GM21423 (cell line): ENCODE results near the gene GRAMD1B.
"Not testable (repeated sequence)": the region's sequence is repeated elsewhere in the genome, so short reads cannot be mapped to it uniquely, and the experiment has no call there.

Experiments used
- ATAC-seq: cut with Tn5 transposase; IDR thresholded peaks from one replicate; pipeline ENCODE4 v1.9.1; 2021; ENCODE audit warnings: mild to moderate bottlenecking, moderate library complexity; ENCODE audit not compliant: unreplicated experiment

The GRAMD1B gene

DNA sequence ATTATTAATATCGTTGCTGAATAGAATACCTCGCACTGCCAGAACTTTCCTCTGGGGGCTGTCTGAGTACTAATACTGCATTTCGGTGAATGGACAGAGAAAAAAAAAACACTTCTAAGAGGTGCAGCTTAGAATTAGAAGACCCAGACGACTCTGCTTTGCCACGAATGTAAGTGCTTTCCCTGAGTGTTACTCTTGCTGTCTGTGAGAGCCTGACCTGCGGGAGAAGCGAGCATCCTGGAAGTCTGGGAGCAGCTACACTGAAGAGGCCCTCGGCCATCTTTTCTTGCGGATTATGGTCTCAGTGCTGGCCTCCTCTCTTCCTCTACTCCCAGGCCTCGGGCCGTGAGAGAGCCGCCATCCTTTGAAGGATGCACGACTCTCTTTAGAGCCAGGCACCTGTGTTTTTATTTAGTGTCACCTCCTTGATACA is 129.5 kb downstream of the GRAMD1B start:
- ATAC-seq = no peak

DNA sequence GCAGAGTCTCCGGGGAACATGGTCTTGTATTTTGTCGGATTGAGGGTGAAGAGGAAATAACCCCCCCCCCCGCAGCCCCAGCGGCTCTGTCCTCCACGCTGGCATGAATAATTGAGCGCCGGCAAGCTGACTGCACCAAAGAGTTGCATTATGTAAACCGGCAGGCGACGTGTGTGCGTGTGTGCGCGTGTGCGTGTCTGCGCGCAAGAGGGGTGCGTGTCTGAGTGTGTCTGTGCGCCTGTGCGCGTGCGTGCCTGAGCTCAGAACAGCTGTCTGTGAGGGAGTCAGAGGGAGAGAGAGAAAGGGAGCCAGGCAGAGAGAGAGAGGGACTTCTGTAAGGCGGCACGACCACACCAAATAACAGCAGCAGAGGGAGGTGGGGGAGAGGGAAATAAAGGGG is 129.9 kb downstream of the GRAMD1B start:
- ATAC-seq = no peak

DNA sequence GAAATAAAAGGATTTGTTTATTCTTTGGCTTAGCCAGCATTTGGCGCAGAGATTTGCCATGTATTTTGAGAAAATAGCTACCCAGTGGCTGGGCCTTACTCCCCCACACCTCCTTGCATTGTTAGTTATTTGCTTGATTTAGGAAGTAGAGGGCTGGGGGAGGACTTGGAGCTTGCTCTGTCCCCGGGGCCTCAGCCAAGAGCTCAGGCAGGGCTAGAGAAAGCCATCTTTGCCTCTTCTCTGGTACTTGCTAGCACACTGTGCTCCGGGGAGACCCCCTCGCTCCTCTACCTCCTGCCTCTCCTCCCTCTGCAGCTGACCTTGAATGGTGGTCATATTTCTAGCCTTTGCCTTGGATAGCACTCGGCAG is 131.3 kb downstream of the GRAMD1B start:
- ATAC-seq = no peak

DNA sequence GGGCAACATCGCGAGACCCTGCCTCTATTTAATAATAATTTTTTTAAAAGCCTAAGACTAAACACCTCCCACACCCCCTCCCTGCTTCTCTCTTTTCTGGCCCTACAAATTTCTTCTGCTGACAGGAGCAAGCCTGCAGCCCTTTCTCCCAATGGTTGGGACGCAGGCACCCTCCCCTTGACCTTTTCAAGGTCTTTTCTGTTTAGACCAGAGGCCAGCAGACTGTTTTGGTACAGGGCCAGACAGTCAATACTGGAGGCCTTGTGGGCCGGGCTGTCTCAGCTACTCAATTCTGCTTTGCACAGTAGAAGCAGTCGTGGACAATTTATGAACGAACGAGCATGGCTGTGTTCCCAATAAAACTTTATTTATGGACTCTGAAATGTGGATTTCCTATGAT is 132.1 kb downstream of the GRAMD1B start:
- ATAC-seq = no peak

DNA sequence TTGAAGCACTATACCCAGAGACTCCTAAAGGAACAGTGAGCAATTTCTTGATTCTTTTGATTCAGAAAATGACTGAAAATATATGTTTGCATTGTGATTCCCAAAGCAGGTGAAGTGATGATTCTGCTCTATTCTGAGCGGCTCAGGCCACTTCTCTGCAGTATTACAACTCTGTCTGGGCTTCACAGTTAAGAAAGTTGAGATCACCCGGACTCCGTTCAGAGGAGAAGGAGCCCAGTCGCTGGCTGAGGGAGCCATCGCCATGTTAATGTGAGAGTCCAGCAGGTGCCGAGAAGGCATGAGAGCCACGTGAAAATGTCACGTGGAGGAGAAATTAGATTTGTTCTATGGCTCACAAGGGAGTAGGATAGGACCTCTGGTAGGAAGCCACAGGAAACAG is 132.8 kb downstream of the GRAMD1B start:
- ATAC-seq = no peak

DNA sequence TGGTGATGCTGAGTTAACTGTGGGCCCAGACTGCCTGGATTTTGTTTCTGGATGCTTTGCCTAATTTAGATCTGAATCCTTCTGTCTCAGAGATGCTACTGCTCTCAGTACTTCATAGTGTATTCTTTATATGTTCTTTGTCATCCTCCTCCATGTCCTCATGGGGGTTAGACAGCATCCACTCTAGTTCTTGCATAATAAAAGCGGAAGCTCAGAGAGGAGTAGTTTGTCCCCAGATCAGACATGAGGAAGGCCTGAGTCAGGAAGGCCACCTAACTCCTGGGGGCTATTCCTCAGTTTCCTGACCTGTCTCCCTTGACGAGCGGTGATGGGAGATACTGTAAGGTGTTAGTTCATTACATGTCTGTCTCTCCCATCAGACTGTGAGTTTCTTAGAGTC is 134.2 kb downstream of the GRAMD1B start:
- no peak for ATAC-seq

DNA sequence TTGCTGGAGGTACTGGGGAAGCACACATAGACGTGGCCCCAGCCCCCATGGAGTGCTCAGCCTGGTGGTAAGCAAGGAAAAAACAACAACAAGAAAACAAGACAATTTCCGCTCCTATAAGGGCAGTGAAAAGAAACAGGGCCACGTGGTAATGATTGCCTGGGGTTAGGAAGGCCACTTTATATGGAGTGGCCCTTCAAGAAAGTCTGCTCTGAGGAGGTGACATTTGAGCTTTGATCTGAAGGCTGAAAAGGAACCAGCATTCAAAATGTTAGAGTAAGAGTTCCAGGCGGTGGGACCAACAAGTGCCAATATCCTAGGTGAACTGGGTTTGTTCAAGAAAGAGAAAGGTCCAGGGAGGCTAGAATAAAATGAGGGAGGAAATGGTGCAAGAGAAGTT is 136.8 kb downstream of the GRAMD1B start:
- no peak for ATAC-seq

DNA sequence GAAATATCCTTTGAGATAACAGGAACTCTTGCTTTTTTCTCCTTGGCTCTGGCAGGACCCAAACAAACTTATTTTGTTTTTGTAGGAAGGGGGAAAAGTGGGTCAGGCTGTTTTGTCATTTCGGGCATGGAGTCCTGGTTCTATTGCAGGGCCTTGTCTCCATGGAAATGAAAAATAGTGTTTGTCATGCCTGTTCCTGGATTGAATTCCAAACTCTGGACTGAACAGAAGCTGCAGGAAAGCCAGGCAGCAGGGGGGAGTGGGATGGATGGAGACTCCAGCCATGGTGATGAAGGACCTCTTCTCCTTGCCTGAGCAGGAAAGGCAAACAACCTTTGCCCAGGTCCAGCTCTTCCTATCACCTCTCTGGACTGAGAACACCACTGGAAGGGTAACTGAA is 137.4 kb downstream of the GRAMD1B start:
- ATAC-seq = no peak

DNA sequence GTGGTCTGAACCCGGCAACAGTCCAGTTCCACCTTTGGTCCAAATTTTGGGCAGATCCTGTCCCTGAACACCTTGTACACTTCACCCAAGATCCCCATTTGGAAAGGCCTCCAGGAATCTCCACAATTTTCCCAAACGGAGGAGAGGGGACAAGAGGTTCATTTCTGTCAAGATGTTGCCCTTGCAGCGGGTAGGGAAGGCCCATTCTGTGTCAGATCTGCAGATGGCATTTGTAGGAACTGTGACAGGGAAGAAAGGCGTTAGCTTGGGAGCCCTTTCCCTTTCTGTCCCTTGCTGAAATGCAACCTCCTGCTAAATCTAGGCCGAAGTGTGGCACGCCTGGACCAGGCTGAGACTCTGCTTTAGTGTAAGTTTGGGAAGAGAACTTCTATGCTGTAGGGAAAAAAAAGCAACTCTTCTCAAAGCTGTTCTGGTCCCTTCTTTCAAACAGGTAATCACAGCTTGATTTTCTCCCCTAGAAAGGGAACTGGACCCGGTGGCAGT is 138.3 kb downstream of the GRAMD1B start:
- ATAC-seq = no peak

DNA sequence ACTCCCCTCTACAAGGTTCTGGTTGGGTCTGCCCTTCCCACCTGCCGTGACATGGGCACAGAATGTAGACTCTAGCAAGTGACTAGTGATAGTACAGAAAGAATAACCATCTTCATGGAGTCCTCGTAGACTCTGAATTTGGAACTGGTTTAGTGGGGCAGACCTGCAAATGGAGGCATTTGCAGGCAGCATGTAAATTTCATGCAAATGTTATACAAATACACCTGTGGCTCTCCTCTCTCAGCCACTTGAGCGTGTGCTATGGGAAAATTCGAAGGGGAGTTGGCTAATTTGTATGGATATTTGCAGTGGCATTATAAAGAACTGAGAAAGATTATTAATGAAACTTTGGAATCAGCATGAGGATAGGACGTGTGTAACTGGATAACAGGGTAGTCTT is 139.3 kb downstream of the GRAMD1B start:
- ATAC-seq = no peak

DNA sequence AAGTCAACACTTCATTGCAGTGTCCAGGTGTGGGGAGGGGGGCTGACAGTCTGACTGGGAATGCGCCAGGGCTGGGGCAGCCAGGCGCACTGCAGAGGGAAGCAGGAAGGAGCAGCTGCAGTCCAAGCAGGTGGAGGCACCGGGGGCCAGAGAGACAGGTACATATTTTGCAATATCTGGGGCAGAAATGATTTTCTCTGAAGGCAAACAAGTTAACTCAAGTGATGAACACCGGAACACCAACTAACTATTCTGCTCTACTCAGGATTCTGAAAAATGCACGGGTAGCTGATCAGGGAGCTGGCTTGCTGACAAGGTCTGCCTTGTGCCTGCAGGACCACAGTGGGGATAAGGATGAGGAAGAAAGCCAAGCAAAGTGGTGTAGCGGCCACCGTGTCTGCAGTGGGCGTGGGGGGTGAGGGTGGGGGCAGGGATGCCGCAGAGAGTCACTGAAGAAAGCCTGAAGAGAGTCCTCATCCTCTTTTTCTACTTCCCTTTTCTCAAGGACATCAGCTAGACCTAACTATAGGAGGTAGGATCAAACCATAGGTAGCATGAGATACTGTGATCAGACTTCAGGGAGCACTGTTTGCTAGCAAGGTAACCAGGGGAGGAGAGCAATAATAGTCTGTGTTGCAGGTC is 141.0 kb downstream of the GRAMD1B start:
- ATAC-seq = no peak

DNA sequence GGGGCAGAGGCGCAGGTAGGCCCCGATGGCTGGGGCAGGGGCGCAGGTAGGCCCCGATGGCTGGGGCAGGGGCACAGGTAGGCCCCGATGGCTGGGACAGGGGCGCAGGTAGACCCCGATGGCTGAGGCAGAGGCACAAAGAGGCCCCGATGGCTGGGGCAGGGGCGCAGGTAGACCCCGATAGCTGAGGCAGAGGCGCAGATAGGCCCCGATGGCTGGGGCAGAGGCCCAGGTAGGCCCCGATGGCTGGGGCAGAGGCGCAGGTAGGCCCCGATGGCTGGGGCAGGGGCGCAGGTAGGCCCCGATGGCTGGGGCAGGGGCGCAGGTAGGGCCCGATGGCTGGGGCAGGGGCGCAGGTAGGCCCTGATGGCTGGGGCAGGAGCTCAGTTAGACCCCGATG is 142.7 kb downstream of the GRAMD1B start:
- not testable (repeated sequence) for ATAC-seq

DNA sequence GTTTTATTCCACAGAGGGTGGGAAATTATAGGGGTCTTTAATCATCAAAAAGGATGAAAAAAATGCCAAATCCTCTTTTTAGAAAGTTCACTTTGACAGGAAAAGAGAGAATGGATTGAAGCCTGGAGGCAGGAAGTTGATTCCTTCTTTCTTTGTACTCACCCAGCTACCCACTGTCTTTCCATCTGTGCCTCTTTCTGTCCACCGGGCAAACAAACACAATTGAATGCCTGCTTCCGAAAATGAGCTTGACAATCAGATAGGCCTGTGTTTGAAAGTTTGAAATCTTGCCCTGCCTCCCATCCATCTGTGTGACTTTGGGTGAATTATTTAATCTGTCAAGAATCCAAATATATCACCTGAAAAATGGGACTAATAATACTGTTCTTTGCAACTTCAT is 143.2 kb downstream of the GRAMD1B start:
- no peak for ATAC-seq

DNA sequence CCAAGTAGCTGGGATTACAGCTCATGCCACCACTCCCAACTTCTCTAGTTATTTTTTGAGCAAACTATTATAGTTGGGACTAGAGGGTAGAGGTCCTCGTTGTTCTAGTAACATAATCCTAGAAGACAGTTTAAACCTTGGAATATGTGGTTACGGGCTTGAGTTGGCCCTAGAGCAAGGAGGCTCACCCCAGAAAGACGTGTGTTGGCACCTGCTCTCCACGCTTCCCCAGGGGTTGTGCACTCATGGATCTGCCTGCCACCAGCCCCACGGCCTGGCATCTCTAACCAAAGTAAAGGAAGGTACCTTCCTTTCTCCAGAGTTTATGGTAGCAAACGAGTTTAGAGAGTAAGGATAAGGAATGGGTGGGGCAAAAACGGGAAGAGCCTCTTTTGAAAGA is 145.4 kb downstream of the GRAMD1B start:
- ATAC-seq = no peak

DNA sequence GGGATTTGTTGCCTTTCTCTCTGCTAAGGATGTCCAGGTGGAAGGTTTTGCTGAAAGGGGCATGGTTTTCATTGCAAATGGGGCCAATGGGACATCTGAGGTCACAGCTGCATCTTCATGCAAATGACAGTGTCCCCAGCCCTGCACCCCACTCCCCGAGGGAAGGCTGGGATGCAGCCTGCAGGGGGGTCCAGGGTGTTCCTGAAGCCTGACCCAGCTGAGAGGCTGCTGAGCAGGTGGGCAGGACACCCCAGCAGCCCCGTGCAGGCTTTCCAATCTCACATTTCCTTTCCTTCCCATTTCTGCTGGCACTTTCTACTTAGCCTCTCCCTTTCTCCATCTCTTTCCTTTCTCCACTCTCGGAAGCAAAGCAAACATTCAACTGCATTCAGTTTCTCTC is 146.0 kb downstream of the GRAMD1B start:
- no peak for ATAC-seq

DNA sequence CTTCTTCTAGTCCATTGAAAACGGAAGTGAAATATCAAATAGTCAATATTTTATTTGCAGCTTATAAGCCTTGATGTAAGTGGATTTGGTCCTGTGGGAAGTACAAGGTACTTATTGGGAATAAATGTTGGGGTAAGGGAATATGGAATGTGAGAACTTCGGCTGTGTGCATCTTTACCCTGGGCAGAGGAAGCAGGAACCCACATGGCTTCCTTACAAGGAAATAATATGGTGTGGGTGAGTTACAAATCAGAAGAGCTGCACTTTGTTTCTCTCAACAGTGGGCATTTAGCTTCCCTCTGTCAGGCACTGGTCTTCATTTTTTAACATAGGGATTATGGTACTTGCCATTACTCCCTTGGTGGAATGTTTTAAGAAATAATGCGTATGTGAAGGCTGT is 146.4 kb downstream of the GRAMD1B start:
- no peak for ATAC-seq

DNA sequence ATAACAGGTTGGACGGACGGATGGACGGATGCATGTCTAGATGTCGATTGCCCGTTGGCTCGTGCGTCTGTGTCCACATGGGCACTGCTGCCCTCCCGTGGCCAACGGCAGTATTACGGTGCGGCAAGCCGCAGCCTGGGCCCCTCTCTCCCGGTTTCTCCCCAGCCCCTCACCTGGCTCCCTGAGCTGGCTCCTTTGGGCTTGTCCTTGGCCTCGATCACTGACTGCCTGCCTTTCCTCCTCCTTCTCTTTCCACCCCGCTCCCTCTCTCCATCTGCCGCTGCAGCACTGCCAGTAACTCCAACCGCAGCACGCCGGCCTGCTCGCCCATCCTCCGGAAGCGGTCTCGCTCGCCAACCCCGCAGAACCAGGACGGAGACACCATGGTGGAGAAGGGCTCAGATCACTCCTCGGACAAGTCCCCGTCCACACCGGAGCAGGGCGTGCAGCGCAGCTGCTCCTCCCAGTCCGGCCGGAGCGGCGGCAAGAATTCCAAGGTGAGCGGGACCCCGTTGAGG is 147.1 kb downstream of the GRAMD1B start:
- ATAC-seq = peak; percentile 43

DNA sequence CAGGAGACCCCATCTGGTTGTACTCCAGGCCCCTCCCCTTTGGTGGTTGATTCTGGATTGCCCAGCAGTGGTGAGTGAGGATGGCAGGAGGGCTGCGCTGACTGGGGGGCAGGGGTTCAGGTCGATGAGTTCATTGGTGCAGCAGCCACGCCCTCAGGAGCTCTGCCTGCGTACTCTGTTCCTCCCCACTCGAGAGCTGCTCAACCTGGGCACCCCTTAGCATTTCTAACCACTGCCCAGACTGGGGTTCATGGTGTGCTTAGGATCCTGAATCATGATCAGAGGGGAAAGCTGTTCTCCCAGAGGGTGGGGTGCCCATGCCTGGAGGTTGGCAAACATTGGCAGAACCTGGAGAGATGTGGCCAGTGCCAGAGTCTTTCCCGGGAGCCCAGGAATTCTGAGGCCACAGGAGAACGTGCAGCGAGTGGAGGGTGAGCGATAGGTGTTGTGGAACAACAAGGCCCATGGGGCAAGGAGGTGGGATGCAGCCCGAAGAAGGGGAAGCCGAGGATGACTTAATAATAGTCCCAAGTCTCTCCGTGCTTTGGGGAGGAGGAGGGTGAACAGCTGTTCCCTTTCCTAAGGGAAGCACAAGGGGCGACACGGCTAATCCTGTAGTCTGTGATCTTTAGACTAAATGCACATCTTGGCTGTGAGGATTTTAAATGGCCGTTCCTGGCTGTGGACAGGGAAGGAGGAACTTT is 148.9 kb downstream of the GRAMD1B start:
- no peak for ATAC-seq

DNA sequence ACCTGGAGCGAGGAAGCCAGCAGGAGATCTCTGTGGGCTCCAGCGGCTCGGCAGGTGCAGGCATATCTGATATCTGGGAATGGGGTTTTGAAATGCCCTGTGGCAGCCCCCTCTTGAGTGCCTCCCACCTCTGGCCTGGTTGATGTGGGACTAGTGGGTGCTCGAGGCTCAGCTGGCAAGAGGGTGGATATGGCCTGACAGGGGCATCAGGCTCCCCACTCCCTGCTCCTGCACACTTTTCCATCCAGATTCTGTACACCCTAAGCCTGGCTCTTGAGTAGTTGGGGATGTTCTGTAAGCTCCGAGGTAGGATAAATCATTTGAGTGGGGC is 149.4 kb downstream of the GRAMD1B start:
- no peak for ATAC-seq

DNA sequence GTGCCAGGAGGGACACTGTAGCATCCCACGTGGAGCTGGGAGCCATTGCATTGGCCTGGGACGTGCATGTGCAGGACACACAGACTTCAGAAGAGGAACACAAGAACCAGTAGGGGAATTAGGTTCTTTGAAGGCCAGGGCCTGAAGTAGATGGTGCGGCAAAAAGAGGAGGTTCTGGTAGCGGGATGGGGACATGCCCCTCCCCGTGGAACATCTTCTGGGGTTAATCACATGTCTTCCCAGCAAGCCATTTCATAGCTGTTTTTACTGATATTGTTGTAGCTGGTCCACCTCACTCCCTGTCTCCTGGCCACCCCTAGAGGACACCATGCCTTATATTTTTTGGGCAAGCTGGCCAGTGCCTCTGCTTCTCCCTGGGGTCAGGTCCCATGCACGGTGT is 150.1 kb downstream of the GRAMD1B start:
- ATAC-seq = no peak

DNA sequence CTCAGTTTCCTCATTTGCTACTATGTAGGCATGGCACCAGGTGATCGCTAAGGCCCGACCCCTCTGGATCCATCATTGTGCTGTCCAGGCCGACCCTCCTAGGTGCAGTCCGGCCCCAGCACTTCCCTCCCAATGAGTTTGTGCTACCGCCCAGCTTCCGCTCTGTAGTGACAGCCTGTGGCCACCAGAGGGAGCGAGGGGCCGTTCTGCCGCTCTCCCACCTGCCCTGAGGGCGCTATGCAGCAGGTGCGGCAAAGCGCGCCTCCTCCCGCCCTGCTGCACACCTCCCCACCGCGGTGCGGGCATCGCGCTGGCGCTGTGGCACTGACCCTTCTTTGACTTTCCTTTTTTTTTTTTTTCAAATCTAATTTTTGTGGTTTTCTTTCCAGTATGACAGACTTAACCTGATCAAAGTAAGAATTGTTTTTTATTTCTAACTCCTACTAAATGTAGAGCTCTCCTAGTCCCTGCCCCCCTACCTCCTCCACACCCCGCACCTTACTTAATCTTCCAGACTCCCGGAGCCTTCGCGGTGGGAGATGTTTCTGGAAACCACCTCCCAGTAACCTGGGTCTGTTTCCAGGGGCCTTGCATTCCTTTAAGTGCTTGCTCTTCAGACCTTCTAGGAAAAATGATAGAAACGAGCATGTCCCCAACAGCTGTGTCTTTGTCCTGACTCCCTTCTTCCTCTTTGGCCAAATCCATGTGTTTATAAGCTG is 150.6 kb downstream of the GRAMD1B start:
- ATAC-seq = peak; percentile 84
